Retinal pigment epithelial cell (primary cell): ENCODE measurements around the gene DDX54.

Experiments used
- DNase-seq: peaks from one replicate; pipeline ENCODE4 v3.0.0-alpha.2; 2010; ENCODE audit warnings: low read depth
- H3K4me3 ChIP-seq: 2 replicates; pipeline ENCODE4 v1.5.1; 2011; ENCODE audit warnings: mild to moderate bottlenecking, low read length, control low read depth, moderate library complexity
- TF ChIP-seq, protein P1 (sequence below): conservative IDR thresholded peaks from 2 replicates; pipeline ENCODE4 v1.5.1; 2011; ENCODE audit warnings: low read depth, low read length, control low read depth, inconsistent platforms

Gene DDX54

GRCh38 chr12:113185180-113186032 is at the start of gene DDX54, which contains the start of gene RITA1:
TSS of gene DDX54 (minus strand) at chr12:113185478. CDS start at chr12:113185451, 27 bp downstream.
TSS of gene RITA1 (plus strand) at chr12:113185721. CDS start at chr12:113186747, 1,026 bp downstream.
- peak within 1 kb of the TSS; percentile 82 for H3K4me3 ChIP-seq
- TF ChIP-seq, protein P1, sequence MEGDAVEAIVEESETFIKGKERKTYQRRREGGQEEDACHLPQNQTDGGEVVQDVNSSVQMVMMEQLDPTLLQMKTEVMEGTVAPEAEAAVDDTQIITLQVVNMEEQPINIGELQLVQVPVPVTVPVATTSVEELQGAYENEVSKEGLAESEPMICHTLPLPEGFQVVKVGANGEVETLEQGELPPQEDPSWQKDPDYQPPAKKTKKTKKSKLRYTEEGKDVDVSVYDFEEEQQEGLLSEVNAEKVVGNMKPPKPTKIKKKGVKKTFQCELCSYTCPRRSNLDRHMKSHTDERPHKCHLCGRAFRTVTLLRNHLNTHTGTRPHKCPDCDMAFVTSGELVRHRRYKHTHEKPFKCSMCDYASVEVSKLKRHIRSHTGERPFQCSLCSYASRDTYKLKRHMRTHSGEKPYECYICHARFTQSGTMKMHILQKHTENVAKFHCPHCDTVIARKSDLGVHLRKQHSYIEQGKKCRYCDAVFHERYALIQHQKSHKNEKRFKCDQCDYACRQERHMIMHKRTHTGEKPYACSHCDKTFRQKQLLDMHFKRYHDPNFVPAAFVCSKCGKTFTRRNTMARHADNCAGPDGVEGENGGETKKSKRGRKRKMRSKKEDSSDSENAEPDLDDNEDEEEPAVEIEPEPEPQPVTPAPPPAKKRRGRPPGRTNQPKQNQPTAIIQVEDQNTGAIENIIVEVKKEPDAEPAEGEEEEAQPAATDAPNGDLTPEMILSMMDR: no peak
- DNase-seq: peak; percentile 30

DNA sequence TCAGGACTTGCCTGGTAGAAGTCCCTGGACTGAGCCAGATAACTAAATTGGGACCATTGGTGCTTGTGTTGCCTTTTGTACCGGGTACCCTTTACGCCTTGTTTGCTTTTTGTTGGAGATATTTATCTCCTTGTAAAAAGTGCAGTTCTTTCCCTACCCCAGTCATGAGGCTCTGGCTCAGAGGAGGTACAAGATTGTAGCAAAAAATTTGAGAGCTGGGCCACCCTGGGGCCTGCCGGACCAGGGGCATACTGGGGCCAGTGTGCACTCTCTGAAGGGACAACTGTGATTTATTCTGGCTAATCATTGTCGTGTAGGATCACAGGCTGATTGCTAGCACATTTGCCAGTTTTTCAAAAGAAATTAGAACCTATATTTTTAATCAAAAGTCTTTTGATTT is 49.2 kb upstream of the DDX54 start:
- no peak for DNase-seq
- H3K4me3 ChIP-seq: no peak overlapping the region
- TF ChIP-seq, protein P1: no peak

DNA sequence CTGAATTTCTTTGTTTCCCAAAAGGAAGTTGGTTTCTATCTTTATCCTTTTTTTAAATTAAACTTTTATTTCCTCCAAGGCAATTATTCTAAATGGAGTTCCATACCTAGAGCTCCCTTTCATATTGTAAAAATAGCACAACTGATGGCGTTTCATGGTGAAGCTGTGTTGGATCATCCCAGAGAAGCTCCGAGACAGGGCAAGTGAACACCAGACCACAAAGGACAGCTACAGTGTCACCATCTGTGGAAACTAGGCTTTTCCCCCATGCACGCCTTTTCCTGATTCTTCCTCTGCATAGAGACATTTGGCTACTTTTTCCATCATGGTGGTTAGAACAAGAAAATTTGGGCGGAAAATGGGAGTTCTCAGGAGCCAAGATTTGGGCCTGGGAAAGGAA is 48.7 kb upstream of the DDX54 start:
- H3K4me3 ChIP-seq: no peak overlapping the region
- DNase-seq: no peak
- TF ChIP-seq, protein P1: no peak

DNA sequence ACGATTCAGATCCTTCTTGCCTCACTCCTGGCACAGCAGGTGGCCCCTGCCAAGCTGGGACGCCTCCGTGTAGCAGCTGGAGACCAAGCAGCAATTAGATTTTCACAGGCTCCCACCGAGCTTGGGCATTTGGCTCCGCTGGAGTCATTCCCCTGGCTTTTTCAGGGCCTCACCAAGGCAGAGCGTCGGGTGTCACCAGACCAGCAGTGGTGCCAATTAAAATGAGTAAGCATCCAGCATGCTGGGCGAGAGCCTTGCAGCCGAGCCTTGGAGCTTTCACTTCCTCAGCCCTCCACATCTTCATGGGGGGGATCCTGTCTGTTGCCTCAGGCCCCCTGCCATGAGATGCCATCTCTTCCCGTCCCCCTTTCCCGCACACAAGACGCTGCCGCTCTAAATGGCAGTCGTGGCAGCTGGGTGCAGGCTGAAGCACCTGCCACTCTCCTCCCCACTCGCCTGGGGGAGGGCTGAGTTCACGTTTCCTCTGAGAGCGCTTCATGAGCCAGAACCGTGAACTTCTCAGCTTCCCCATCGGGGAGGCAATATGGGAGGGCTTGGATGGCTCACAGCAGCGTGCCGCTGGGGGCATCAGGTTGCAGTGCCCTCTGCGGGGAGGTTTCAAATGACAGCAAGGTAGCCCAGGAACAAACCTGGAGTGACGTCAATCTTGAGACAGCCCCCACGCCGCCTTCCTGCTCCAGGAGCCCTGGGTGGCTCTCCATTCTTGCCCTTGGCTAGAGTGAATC is 47.7 kb upstream of the DDX54 start:
- H3K4me3 ChIP-seq: no peak overlapping the region
- TF ChIP-seq, protein P1: no peak
- peak; percentile 82 for DNase-seq

- TF ChIP-seq, protein P1: no peak
- no peak overlapping the region for H3K4me3 ChIP-seq
- no peak for DNase-seq
Observed at GRCh38 chr12:113232089-113232839, 47.0 kb upstream of the DDX54 start.

GRCh38 chr12:113231235-113232088 is 46.2 kb upstream of the DDX54 start:
- TF ChIP-seq, protein P1: no peak
- DNase-seq: peak; percentile 99
- no peak overlapping the region for H3K4me3 ChIP-seq
